ENCODE results near the gene FBXL7.

- no peak for TF ChIP-seq CTCF (conservative IDR thresholded peaks at IDR 0.05; ENCODE audit: low read depth in 2 of 2)
- no peak for TF ChIP-seq EZH2 (IDR thresholded peaks at IDR 0.05; ENCODE audit: low read depth, unreplicated experiment)
- TF ChIP-seq POLR2AphosphoS5 (IDR thresholded peaks at IDR 0.05; ENCODE audit: low read depth), result no peak
- no peak for TF ChIP-seq EZH2phosphoT487 (IDR thresholded peaks at IDR 0.05; ENCODE audit: unreplicated experiment)
- TF ChIP-seq REST (IDR thresholded peaks at IDR 0.05; ENCODE audit: unreplicated experiment), result no peak
- no peak for TF ChIP-seq JUNB (IDR thresholded peaks at IDR 0.05; ENCODE audit: unreplicated experiment)
- no peak for TF ChIP-seq CREB1 (CRISPR knock-in tag; IDR thresholded peaks at IDR 0.05; ENCODE audit: low read depth)
- TF ChIP-seq ZNF331 (CRISPR knock-in tag; IDR thresholded peaks at IDR 0.05; ENCODE audit: low read depth), result no peak
- no peak for TF ChIP-seq ETS1 (IDR thresholded peaks at IDR 0.05)
- TF ChIP-seq NANOG (IDR thresholded peaks at IDR 0.05; ENCODE audit: borderline replicate concordance), result no peak
- TF ChIP-seq ZNF462 (CRISPR knock-in tag; IDR thresholded peaks at IDR 0.05), result no peak
- no peak for TF ChIP-seq ZNF114 (CRISPR knock-in tag; IDR thresholded peaks at IDR 0.05)
- TF ChIP-seq STAT1 (IDR thresholded peaks at IDR 0.05; ENCODE audit: unreplicated experiment), result no peak
These were observed 182.1 kb downstream of the FBXL7 start for GRCh38 chr5:15682122-15682521.
